Activated CD4-positive, alpha-beta T cell treated with anti-CD3 and anti-CD28 coated beads for 36 hours (primary cell): ENCODE results near the gene MYL11. TPM values are rescaled to one million over a fixed set of nuclear protein-coding genes. Genes with fewer than 3 reads are reported as not detected.

Experiments used
- ATAC-seq: fragments of 200-7000 bp; cut with Tn5 transposase; one replicate; pipeline ENCODE4 v1.10.0; 2021; ENCODE audit warnings: mild to moderate bottlenecking, moderate library complexity
- CTCF ChIA-PET: fragments of 350-600 bp; sonication (Branson Sonifier 250); formaldehyde crosslinking; loops from one replicate; lab custom pipeline; 2021; ENCODE audit warnings: antibody characterized with exemption; lab: Charles Lee
- POLR2A ChIA-PET: fragments of 350-600 bp; sonication (Branson Sonifier 250); formaldehyde crosslinking; loops from one replicate; lab custom pipeline; 2021; ENCODE audit warnings: antibody characterized with exemption, inconsistent platforms; lab: Charles Lee
- DNase-seq: peaks from one replicate; pipeline ENCODE4 v3.0.0-alpha.2; 2020
- H3K27ac Mint-ChIP-seq: one replicate; pipeline ENCODE4 v1.8.0; 2021; ENCODE audit warnings: mixed read lengths
- H3K27me3 Mint-ChIP-seq: one replicate; pipeline ENCODE4 v1.8.0; 2021; ENCODE audit warnings: mixed read lengths
- H3K36me3 Mint-ChIP-seq: one replicate; pipeline ENCODE4 v1.8.0; 2021; ENCODE audit warnings: low read depth, mixed read lengths
- H3K4me1 Mint-ChIP-seq: one replicate; pipeline ENCODE4 v1.8.0; 2021; ENCODE audit warnings: mixed read lengths
- H3K4me3 Mint-ChIP-seq: one replicate; pipeline ENCODE4 v1.8.0; 2021; ENCODE audit warnings: mild to moderate bottlenecking, moderate library complexity, mixed read lengths
- H3K9me3 Mint-ChIP-seq: one replicate; pipeline ENCODE4 v1.8.0; 2021; ENCODE audit warnings: low read depth, mixed read lengths
- intact Hi-C, 2 experiments: fragments of 100-400 bp; cut with DNase I in 1 of 2; cut with micrococcal nuclease in 1 of 2; formaldehyde crosslinking; loops; one replicate each; pipeline versions ENCODE4 v1.14.2 to v1.15.1; 2022 to 2024; cut with DNase I, micrococcal nuclease
- total RNA-seq, 2 experiments: library from RNA; stranded (reverse); gene quantifications; one replicate each; pipeline ENCODE4 v1.2.3, GENCODE V29; 2021

MYL11 gene
- total RNA-seq, 2 experiments from 2014 or later: 0.69 to 1.6 TPM

DNA sequence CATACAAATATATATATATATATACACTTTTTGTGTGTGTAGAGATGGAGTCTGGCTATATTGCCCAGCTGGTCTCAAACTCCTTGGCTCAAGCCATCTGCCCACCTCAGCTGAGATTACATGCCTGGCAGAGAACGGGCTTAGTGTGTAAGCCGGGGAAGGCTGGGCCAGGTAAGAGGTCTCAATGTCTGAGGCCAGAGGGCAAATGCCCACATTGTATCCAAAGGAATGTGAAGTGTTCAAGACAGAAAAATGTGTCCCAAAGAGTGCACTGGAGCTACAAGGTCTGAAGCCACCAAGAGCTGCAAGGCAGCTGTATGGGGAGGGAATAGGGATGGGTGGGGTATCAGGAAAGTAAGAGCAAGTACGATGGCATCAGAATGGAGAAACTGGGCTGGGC lies 28.3 kb upstream of the MYL11 start:
- no peak for DNase-seq
- intact Hi-C loops: no loop called here
- Mint-ChIP-seq H3K36me3 (peaks cover 13% of the 10 kb centered on the region), H3K27me3 (no peaks in the 10 kb centered on the region), H3K4me3 (no peak overlapping the region), H3K4me1 (peaks cover 18% of the 10 kb centered on the region), H3K27ac (no peak overlapping the region), H3K9me3 (no peaks in the 10 kb centered on the region)
- ChIA-PET CTCF (no interaction called here), POLR2A (no interaction called here)
- ATAC-seq: no peak

DNA sequence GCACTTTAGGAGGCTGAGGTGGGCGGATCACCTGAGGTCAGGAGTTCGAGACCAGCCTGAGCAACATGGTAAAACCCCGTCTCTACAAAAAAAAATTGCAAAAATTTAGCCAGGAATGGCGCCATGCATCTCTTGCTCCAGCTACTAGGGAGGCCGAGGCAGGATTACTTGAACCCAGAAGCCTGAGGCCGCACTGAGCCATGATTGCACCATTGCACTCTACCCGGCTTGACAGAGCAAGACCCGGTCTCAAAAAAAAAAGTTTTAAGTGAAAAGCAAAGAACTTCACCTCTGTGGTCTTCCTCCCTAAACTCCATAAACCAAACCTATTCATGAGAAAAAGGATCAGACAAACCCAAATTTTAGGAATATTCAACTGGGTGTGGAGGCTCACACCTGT lies 26.5 kb upstream of the MYL11 start:
- POLR2A ChIA-PET: no interaction called here
- no peaks in the 10 kb centered on the region for H3K9me3 Mint-ChIP-seq
- no peaks in the 10 kb centered on the region for H3K27me3 Mint-ChIP-seq
- H3K36me3 Mint-ChIP-seq: peaks cover 23% of the 10 kb centered on the region
- ATAC-seq (no peak), DNase-seq (no peak)
- H3K27ac Mint-ChIP-seq: no peak overlapping the region
- intact Hi-C loops: no loop called here
- no peak overlapping the region for H3K4me3 Mint-ChIP-seq
- H3K4me1 Mint-ChIP-seq: peaks cover 23% of the 10 kb centered on the region
- CTCF ChIA-PET: no interaction called here

DNA sequence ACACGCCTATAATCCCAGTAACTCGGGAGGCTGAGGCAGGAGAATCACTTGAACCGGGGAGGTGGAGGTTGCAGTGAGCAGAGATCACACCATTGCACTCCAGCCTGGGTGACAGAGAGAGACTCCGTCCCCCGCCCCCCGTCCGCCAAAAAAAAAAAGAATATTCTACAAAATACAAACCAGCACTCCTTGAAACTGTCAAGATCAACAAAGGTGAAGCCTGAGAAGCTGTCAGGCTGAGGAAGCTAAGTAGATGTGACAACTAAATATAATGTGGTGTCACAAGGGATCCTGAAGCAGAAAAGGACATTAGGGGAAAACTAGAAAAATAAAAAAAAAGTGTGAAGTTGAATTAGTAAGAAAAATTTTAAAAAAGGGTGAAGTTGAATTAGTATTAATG lies 25.7 kb upstream of the MYL11 start:
- intact Hi-C loops: no loop called here
- H3K27me3 Mint-ChIP-seq: no peaks in the 10 kb centered on the region
- H3K9me3 Mint-ChIP-seq: no peaks in the 10 kb centered on the region
- peaks cover 29% of the 10 kb centered on the region for H3K4me1 Mint-ChIP-seq
- no peak for ATAC-seq
- H3K27ac Mint-ChIP-seq: peak overlapping the region; percentile 60
- no peak overlapping the region for H3K4me3 Mint-ChIP-seq
- no peak for DNase-seq
- POLR2A ChIA-PET: interaction anchor here (0.6 to 0.7 kb wide), 2 partner anchors 22 to 127 kb away, joined by 4 read pairs; no protein-coding TSS in a partner anchor
- H3K36me3 Mint-ChIP-seq: peaks cover 28% of the 10 kb centered on the region
- CTCF ChIA-PET: no interaction called here

DNA sequence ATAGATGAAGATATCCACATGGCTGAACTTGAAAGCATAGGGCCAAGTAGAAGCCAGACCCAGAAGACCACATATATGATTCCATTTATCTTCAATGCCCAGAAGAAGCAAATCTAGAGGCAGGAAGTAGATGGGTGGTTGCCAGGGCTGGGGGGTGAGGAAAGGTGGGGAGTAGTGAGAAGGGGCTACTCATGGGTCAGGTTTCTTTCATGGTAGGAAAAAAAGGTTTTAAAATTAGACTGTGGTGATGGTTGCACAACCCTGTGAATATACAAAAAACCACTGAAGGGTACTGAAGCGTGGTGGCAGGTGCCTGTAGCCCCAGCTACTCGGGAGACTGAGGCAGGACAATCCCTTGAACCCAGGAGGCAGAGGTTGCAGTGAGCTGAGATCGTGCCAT lies 24.9 kb upstream of the MYL11 start:
- H3K4me3 Mint-ChIP-seq: no peak overlapping the region
- no peaks in the 10 kb centered on the region for H3K27me3 Mint-ChIP-seq
- H3K36me3 Mint-ChIP-seq: peaks cover 31% of the 10 kb centered on the region
- CTCF ChIA-PET: interaction anchor here (0.6 to 1.4 kb wide), 3 partner anchors 21 to 80 kb away, joined by 4 read pairs; partner anchors contain the start of genes DCTPP1 and TBC1D10B
- POLR2A ChIA-PET: interaction anchor here (0.7 kb wide), 1 partner anchor 126 kb away, joined by 4 read pairs; no protein-coding TSS in a partner anchor
- DNase-seq: no peak
- ATAC-seq: no peak
- H3K27ac Mint-ChIP-seq: peak overlapping the region; percentile 63
- no peaks in the 10 kb centered on the region for H3K9me3 Mint-ChIP-seq
- peaks cover 36% of the 10 kb centered on the region for H3K4me1 Mint-ChIP-seq
- intact Hi-C loops: no loop called here

DNA sequence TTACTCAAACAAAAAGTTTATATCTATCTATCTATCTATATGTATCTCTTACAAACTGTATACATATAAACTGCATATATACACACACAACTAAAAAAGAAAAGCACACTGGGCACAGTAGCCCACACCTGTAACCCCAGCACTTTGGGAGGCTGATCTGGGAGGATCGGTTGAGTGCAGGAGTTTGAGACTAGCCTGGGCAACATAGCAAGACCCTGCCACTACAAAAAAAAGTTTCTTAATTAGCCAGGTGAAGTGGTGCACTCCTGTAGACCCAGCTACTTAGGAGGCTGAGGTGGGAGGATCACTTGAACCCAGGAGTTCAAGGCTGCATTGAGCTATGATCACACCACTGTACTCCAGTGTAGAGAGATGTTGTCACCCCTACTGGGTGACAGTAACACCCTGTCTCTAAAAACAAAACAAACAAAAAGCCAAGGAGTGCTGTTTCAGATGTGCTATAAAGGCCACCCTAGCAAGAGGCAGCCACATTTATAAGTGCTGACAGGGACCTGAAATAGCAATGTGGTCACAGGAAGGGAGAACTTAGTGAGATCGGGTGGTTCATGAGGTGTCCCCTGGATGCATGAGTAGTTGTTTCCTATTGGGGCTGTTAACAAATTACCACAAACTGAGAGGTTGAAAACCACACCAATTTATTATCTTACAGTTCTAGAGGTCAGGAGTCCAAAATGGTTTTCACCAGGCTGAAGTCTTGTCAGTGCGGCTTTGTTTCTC lies 24.3 kb upstream of the MYL11 start:
- Mint-ChIP-seq H3K9me3 (no peaks in the 10 kb centered on the region), H3K27me3 (no peaks in the 10 kb centered on the region), H3K4me3 (no peak overlapping the region), H3K4me1 (peaks cover 36% of the 10 kb centered on the region), H3K27ac (peak overlapping the region; percentile 85), H3K36me3 (peaks cover 31% of the 10 kb centered on the region)
- ChIA-PET POLR2A (no interaction called here), CTCF (interaction anchor here (0.6 to 1.4 kb wide), 3 partner anchors 20 to 80 kb away, joined by 4 read pairs; partner anchors contain the start of genes DCTPP1 and TBC1D10B)
- DNase-seq: peak; percentile 45
- intact Hi-C loops: no loop called here
- peak; percentile 40 for ATAC-seq

DNA sequence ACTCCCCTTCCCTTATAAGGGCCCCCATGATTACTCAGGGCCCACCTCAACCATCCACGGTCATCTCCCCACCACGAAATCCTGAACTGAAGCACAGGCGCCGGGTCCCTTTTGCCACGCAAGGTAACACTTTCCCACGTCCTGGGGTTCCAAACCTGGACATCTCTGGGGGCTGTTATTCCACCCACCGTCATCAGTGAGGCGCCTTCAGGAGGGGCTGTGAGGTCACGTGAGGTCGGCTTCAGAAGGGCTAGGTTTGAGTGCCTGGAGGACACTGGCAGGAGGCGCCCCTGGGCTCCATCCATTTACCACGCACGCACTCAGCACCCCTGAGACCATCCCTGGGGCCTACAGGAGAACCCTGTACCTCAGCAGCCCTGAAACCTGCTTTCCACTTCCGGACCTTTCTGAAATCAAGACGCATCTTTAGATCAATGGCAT lies 23.6 kb upstream of the MYL11 start:
- no peak for ATAC-seq
- DNase-seq: no peak
- Mint-ChIP-seq H3K27ac (peak overlapping the region; percentile 85), H3K36me3 (peaks cover 31% of the 10 kb centered on the region), H3K4me3 (no peak overlapping the region), H3K4me1 (peaks cover 37% of the 10 kb centered on the region), H3K9me3 (no peaks in the 10 kb centered on the region), H3K27me3 (no peaks in the 10 kb centered on the region)
- ChIA-PET CTCF (interaction anchor here (1.4 kb wide), 1 partner anchor 20 kb away, joined by 4 read pairs; the partner anchor contains the start of gene TBC1D10B), POLR2A (interaction anchor here (0.9 kb wide), 1 partner anchor 20 kb away, joined by 5 read pairs; the partner anchor contains the start of gene TBC1D10B)
- intact Hi-C loops: no loop called here

DNA sequence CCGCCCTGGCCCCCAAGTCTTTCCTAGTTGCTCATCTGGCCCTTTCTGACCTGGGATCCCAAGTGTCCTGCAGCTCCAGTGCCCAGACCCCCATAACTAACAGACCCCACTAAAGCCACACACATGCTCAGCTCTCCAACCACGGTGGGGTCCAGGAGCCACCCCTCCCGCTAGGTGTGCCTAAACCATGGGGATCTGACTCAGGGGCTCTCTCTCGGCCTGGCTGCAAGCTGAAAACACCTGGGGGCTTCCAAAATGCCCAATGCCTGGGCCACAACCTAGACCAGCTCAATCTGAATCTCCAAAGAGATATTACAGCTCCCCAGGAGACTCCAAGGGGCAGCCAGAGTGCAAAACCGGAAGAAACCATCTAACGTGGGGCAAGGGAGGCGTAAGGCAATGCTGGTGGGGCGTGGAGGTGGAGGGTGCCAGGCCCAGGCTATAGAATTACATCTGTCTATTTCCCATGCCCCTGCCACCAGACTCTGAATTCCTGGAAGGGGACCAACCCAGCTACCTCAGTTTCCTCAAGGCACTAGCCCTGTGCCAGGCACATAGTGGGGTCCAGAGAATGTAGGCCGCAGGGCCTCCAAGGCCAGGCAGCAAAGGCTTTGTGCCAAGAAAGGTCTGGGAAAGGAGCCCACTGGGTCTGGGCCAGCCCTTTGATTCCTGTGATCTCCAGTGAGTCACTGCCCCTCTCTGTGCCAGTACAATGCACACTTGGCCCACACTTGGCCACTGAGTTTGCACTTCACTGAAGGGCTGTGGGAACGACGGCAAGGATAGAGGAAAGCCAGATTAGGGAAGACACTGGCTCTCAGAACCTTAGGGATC lies 22.8 kb upstream of the MYL11 start:
- CTCF ChIA-PET: interaction anchor here (0.6 to 0.7 kb wide), 2 partner anchors 8 to 14 kb away, joined by 3 read pairs; no protein-coding TSS in a partner anchor
- POLR2A ChIA-PET: interaction anchor here (0.9 kb wide), 1 partner anchor 19 kb away, joined by 5 read pairs; the partner anchor contains the start of gene TBC1D10B
- Mint-ChIP-seq H3K36me3 (peaks cover 31% of the 10 kb centered on the region), H3K27me3 (no peaks in the 10 kb centered on the region), H3K4me1 (peaks cover 41% of the 10 kb centered on the region), H3K4me3 (no peak overlapping the region), H3K9me3 (no peaks in the 10 kb centered on the region), H3K27ac (peak overlapping the region; percentile 55)
- DNase-seq (no peak), ATAC-seq (no peak)
- intact Hi-C loops: no loop called here

DNA sequence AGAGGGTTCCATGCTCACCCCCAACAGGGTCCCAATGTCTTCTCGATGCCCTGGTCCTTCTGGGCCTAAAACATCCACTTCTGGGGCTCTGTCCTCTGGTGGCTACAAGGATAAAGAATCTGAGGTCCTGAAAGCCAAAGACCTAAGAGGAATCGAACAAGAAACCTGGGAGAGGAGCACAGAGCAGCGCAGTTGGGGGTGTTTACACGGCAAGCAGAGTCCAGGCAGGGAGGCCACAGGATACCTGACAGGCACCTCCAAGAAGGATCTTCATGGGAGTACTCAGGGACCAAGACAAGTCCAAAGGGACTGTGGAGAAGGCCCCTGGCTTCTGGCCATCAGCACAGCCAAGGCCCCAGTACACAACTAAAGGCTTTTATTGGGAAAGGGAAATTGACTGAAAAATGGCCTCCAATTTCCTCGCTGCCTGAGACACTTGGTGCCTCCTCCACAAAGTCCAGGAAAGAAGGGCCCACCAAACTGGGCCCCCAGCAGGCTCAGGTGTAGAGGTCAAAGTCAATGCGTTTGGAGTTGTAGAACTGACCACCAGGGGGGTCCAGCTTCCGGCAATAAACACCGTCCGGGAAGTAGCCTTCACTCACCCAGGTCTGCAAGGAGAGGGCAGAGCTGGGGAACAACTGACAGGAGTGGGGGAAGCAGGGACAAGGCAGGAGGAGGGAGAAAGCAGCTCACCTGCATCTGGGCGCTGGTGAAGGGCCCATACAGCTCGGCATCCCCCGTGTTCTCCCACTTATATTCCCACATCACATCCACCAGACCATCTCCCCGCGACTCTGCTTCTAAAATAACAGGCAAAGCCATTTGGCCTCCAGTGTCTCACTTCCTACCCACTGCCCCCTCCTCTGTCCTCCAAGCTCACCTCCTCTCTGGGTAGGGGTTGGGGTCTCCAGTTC lies 21.9 kb upstream of the MYL11 start:
- CTCF ChIA-PET: interaction anchor here (2.1 kb wide), 1 partner anchor 56 kb away, joined by 9 read pairs; no protein-coding TSS in a partner anchor
- H3K9me3 Mint-ChIP-seq: no peaks in the 10 kb centered on the region
- intact Hi-C loops: no loop called here
- H3K4me1 Mint-ChIP-seq: peaks cover 41% of the 10 kb centered on the region
- H3K4me3 Mint-ChIP-seq: peak overlapping the region; percentile 24
- H3K36me3 Mint-ChIP-seq: peaks cover 31% of the 10 kb centered on the region
- DNase-seq (no peak), ATAC-seq (no peak)
- no peaks in the 10 kb centered on the region for H3K27me3 Mint-ChIP-seq
- POLR2A ChIA-PET: no interaction called here
- peak overlapping the region; percentile 13 for H3K27ac Mint-ChIP-seq

DNA sequence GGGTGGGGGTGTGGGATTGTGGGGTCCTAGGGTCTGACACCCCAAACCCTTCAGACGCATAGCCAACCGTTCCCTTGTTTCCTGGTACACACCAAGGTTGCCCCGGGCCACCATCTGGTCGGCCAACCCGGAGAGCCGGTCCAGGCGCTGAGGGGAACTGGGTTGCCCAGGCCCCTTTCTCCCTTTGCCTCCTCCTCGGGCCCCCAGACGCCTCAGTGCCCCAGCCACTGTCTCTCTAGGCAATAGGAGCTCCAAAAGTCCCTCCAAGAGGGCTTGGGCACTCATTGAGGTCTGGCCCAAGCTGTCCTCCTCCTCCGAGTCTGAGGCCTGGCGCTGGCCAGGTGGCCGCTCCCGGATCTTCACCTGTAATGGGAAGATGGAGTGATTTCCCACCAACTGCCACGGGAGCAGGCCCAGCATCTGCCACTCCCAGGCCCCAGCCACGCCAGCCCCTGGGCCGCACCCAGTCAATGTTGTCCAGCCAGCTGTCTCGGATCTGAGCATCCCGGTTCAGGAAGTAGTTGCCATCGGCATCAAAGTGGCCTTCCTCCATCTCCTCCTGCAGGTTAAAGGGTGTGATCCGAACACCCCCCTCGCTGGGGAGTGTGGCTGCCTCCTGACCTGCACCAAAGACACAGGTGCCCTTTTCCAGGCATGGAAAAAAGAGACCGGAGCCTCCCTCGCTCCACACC lies 21.0 kb upstream of the MYL11 start:
- peaks cover 41% of the 10 kb centered on the region for H3K4me1 Mint-ChIP-seq
- H3K27me3 Mint-ChIP-seq: no peaks in the 10 kb centered on the region
- ChIA-PET CTCF (interaction anchor here (1.1 to 2.1 kb wide), 2 partner anchors 56 to 65 kb away, joined by 5 to 9 read pairs; no protein-coding TSS in a partner anchor), POLR2A (interaction anchor here (1.1 to 1.4 kb wide), 3 partner anchors 17 to 288 kb away, joined by 3 to 7 read pairs (median 4); partner anchors contain the start of gene ALDOA)
- H3K36me3 Mint-ChIP-seq: peaks cover 34% of the 10 kb centered on the region
- H3K4me3 Mint-ChIP-seq: peak overlapping the region; percentile 90
- H3K9me3 Mint-ChIP-seq: no peaks in the 10 kb centered on the region
- ATAC-seq (no peak), DNase-seq (no peak)
- intact Hi-C loops: loop anchor here in 1 of 2 experiments (2.0 kb wide), 1 partner anchor 19 kb away; no protein-coding TSS in a partner anchor
- H3K27ac Mint-ChIP-seq: peak overlapping the region; percentile 94
